Prostate gland (tissue), 2 donors: ENCODE results near the gene ADAMTSL3.

ENCODE experiments used
- POLR2A ChIP-seq: fragments of 450-650 bp; IDR thresholded peaks from one replicate; pipeline ENCODE4 v1.6.1; 2016; ENCODE audit warnings: antibody characterized with exemption, mild to moderate bottlenecking
- TF ChIP-seq, protein P1 (sequence below), 4 experiments: fragments of 200-600 bp in 2 of 4; fragments of 450-650 bp in 2 of 4; sonication (generic) in 2 of 4; IDR thresholded peaks; 1 replicate in 3 of 4; 2 replicates in 1 of 4; pipeline ENCODE4 v1.5.1; 2016 to 2019; ENCODE audit warnings: antibody characterized with exemption in 4 of 4, mild to moderate bottlenecking in 2 of 4, moderate library complexity in 2 of 4

DNA sequence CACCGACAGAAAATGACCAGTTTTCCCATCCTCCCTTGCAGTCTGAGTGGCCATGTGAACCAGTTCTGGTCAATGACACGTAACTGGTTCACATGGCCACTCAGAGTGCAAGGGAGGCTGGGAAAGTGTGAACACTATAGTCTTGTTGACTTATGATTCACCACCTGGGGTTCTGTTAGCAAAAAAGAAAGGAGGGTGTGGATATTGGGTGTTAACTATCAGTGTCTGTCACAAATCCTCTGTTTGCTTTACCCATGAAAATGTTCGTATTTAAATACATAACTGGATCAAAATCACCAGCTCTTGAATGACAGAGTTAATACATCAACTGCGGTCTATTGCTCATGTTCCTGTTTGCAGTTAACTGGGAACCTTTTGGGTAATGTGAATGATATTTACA is 92.3 kb downstream of the ADAMTSL3 start:
- TF ChIP-seq, protein P1, sequence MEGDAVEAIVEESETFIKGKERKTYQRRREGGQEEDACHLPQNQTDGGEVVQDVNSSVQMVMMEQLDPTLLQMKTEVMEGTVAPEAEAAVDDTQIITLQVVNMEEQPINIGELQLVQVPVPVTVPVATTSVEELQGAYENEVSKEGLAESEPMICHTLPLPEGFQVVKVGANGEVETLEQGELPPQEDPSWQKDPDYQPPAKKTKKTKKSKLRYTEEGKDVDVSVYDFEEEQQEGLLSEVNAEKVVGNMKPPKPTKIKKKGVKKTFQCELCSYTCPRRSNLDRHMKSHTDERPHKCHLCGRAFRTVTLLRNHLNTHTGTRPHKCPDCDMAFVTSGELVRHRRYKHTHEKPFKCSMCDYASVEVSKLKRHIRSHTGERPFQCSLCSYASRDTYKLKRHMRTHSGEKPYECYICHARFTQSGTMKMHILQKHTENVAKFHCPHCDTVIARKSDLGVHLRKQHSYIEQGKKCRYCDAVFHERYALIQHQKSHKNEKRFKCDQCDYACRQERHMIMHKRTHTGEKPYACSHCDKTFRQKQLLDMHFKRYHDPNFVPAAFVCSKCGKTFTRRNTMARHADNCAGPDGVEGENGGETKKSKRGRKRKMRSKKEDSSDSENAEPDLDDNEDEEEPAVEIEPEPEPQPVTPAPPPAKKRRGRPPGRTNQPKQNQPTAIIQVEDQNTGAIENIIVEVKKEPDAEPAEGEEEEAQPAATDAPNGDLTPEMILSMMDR (IDR thresholded peaks at IDR 0.05) = no peak
- TF ChIP-seq POLR2A = no peak
